ENCODE results near the gene HNRNPC.

- no peak for TF ChIP-seq ZFX (IDR thresholded peaks at IDR 0.05; ENCODE audit: borderline replicate concordance)
- no peak for TF ChIP-seq CTCF (IDR thresholded peaks at IDR 0.05)
Observed at GRCh38 chr14:21309238-21309636, 40.0 kb upstream of the HNRNPC start.

Measured in 22Rv1 (cell line).